ENCODE data around the gene KHDC4.

GRCh38 chr1:155978325-155978972, 44.2 kb upstream of the KHDC4 start, which contains the start of gene ARHGEF2:
- TF ChIP-seq CTCF (conservative IDR thresholded peaks at IDR 0.05 in 1 of 2, IDR thresholded peaks at IDR 0.05 in 1 of 2; ENCODE audit: low read depth in 1 of 2, low read length in 2 of 2) (peak; percentile 27 to 40), EZH2 (IDR thresholded peaks at IDR 0.05; ENCODE audit: low read length, missing control alignments) (no peak)
